ENCODE data around the gene RRP9. TPM values are rescaled to one million over a fixed set of nuclear protein-coding genes. Genes with fewer than 3 reads are reported as not detected.

Gene RRP9
- total and polyA plus RNA-seq, 4 donors = 8.2 to 47.6 (median 33.5) TPM

DNA sequence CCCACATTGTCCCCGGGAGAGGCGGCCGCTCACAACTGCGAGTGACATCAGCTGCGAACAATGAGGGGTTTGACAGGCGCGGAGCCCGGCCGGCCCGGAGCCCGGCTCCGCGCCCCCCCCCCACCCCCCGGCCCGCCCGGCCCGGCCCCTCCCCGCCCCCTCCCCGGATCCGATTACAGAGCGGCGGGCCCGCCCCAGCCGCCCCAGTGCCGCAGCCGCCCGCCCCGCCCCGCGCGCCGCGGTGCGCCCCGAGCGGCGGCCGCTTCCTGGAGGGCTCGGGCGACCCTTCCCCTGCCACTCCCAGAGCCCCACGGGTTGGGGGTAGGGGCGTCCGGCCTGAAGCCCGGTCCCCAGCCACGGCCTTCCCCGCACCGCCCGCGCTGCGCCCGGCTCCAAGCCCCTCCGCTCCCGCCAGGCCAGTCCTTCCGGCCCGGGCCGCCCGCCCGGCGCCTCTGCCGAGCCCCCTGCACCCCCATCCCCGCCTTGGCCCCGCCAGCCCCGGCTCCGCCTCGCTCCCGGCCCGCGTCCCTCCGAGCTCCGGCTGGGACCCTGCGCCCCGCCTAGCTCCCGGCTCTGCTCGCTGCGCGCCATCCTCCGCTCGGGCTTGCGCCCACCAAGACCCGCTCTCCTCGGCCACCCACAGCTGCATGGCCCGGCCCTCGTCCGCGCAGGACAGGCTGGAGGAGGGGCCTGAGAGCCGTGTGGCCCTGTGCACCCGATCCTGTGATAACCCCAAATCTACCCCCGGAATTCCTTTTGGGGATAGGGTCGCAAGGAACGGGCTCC lies 25.9 kb upstream of the RRP9 start, which contains the start of gene PCBP4:
PCBP4 (minus strand) TSS at position 71 of the 786 bp plus-strand sequence. CDS start 6,214 bp downstream, outside the sequence.
- DNase-seq (peak; percentile 70 to 84 (median 82)), ATAC-seq (ENCODE audit: insufficient read depth, low FRiP score) (peak; percentile 37)
- TF ChIP-seq, protein P1, sequence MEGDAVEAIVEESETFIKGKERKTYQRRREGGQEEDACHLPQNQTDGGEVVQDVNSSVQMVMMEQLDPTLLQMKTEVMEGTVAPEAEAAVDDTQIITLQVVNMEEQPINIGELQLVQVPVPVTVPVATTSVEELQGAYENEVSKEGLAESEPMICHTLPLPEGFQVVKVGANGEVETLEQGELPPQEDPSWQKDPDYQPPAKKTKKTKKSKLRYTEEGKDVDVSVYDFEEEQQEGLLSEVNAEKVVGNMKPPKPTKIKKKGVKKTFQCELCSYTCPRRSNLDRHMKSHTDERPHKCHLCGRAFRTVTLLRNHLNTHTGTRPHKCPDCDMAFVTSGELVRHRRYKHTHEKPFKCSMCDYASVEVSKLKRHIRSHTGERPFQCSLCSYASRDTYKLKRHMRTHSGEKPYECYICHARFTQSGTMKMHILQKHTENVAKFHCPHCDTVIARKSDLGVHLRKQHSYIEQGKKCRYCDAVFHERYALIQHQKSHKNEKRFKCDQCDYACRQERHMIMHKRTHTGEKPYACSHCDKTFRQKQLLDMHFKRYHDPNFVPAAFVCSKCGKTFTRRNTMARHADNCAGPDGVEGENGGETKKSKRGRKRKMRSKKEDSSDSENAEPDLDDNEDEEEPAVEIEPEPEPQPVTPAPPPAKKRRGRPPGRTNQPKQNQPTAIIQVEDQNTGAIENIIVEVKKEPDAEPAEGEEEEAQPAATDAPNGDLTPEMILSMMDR (IDR thresholded peaks at IDR 0.05; ENCODE audit: control extremely low read depth, extremely low read depth) = no peak
- H3K9ac ChIP-seq (ENCODE audit: insufficient read depth in 1 of 2, low read length in 2 of 2) = peak within 1 kb of the TSS; percentile 75 to 89
- peaks cover 3 to 38% (median 10%) of the 10 kb centered on the region in 5 donors for H3K4me1 ChIP-seq (ENCODE audit: control insufficient read depth in 5 of 5, insufficient read depth in 5 of 5, low read length in 5 of 5)
- H3K27ac ChIP-seq (ENCODE audit: low read depth in 1 of 2, low read length in 1 of 2) = peak within 1 kb of the TSS; percentile 89 to 93
- no peaks in the 10 kb centered on the region for H3K36me3 ChIP-seq (ENCODE audit: control insufficient read depth in 4 of 4, insufficient read depth in 4 of 4, low read length in 4 of 4)
- WGBS, 2 donors = 1% methylated on average over 36 to 90 of the region's 90 CpGs
- peak within 1 kb of the TSS; percentile 60 for H3K4me3 ChIP-seq
- H3K9me3 ChIP-seq (ENCODE audit: control insufficient read depth in 4 of 4, insufficient read depth in 3 of 4, low read length in 3 of 4) = no peaks in the 10 kb centered on the region
- H3K27me3 ChIP-seq (ENCODE audit: control insufficient read depth in 3 of 3, insufficient read depth in 3 of 3, low read length in 2 of 3) = no peaks in the 10 kb centered on the region

DNA sequence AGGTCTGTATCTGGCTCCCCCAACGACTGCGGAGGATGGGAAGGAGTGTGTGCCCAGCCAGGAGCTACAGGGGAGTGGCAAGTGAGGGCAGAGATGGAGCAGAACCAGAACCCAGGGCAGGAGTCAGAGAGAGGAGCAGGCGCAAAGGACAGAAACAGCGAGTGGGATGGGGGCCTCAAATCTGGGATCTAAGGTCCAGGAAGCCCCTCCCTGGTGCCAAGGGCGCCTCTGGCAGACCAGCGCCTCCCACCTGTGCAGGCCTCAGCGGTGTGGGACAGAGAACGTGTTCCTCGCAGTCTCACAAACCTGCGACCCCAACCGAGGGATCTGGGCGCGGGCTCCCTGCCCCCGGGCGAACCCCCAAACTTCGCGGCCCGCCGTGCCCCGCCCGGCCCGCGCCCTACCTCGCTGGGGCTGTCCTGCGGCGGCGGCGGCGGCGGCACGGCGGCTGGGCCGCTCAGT lies 25.2 kb upstream of the RRP9 start:
- Histone ChIP-seq H3K4me1 (ENCODE audit: control insufficient read depth in 5 of 5, insufficient read depth in 5 of 5, low read length in 5 of 5) (peaks cover 3 to 38% (median 10%) of the 10 kb centered on the region in 5 donors), H3K27ac (ENCODE audit: low read depth in 1 of 2, low read length in 1 of 2) (peak overlapping the region; percentile 62 to 93), H3K4me3 (peak overlapping the region; percentile 60), H3K27me3 (ENCODE audit: control insufficient read depth in 3 of 3, insufficient read depth in 3 of 3, low read length in 2 of 3) (no peaks in the 10 kb centered on the region), H3K36me3 (ENCODE audit: control insufficient read depth in 4 of 4, insufficient read depth in 4 of 4, low read length in 4 of 4) (no peaks in the 10 kb centered on the region), H3K9ac (ENCODE audit: insufficient read depth in 1 of 2, low read length in 2 of 2) (peak overlapping the region; percentile 75 to 89), H3K9me3 (ENCODE audit: control insufficient read depth in 4 of 4, insufficient read depth in 3 of 4, low read length in 3 of 4) (no peaks in the 10 kb centered on the region)
- DNase-seq = peak; percentile 22 to 30 (median 24)
- ATAC-seq (ENCODE audit: insufficient read depth, low FRiP score) = no peak
- 4 to 8% methylated on average over 28 to 33 of the region's 33 CpGs for WGBS, 2 donors
- TF ChIP-seq, protein P1 (IDR thresholded peaks at IDR 0.05; ENCODE audit: control extremely low read depth, extremely low read depth) = no peak

DNA sequence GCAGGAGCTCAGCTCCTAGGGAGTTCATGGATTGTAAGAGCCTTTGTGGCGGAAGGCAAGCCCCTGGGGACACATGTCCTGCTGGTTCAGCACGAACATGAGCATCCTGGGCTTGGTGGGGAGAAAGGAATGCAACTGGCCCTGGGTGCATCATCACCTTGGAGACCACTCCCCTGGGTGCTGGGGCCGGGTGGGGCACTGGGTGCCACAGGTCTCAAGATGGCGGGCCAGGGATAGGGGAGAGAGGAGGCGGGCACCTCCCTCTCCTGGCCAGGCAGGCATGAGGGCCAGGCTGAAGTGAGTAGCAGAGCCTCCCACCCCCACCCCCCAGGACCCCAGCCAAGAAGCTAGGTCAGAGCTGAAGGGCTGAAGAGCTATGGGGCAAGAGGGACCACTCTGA lies 24.8 kb upstream of the RRP9 start:
- TF ChIP-seq, protein P1 (IDR thresholded peaks at IDR 0.05; ENCODE audit: control extremely low read depth, extremely low read depth) = no peak
- no peak overlapping the region for H3K9ac ChIP-seq (ENCODE audit: insufficient read depth in 1 of 2, low read length in 2 of 2)

More for the DNA sequence above, 24.8 kb upstream of the RRP9 start:
- H3K4me1 ChIP-seq (ENCODE audit: control insufficient read depth in 5 of 5, insufficient read depth in 5 of 5, low read length in 5 of 5) = peaks cover 3 to 38% (median 10%) of the 10 kb centered on the region in 5 donors
- ATAC-seq (ENCODE audit: insufficient read depth, low FRiP score) = no peak
- no peaks in the 10 kb centered on the region for H3K27me3 ChIP-seq (ENCODE audit: control insufficient read depth in 3 of 3, insufficient read depth in 3 of 3, low read length in 2 of 3)
- no peak for DNase-seq
- WGBS, 2 donors = 78 to 92% methylated on average over 3 to 5 of the region's 5 CpGs
- H3K9me3 ChIP-seq (ENCODE audit: control insufficient read depth in 4 of 4, insufficient read depth in 3 of 4, low read length in 3 of 4) = no peaks in the 10 kb centered on the region
- no peaks in the 10 kb centered on the region for H3K36me3 ChIP-seq (ENCODE audit: control insufficient read depth in 4 of 4, insufficient read depth in 4 of 4, low read length in 4 of 4)
- H3K4me3 ChIP-seq = peak overlapping the region; percentile 60
- peak overlapping the region in 1 of 2 donors; percentile 93 for H3K27ac ChIP-seq (ENCODE audit: low read depth in 1 of 2, low read length in 1 of 2)
